Stimulated activated naive CD8-positive, alpha-beta T cell treated with anti-CD3 and anti-CD28 coated beads, Interleukin-15, Interleukin-2, amounts not matched to agents 100 U/mL and 50 U/mL, for 24 hours (primary cell): ENCODE measurements around the gene TMEM255B.
"Not testable (repeated sequence)": the region's sequence is repeated elsewhere in the genome, so short reads cannot be mapped to it uniquely, and the experiment has no call there.

Experiments used
- ATAC-seq: fragments of 150-1000 bp; cut with Tn5 transposase; one replicate; pipeline ENCODE4 v1.10.0; 2021
- DNase-seq: peaks from one replicate; pipeline ENCODE4 v3.0.0; 2021

Gene TMEM255B

DNA sequence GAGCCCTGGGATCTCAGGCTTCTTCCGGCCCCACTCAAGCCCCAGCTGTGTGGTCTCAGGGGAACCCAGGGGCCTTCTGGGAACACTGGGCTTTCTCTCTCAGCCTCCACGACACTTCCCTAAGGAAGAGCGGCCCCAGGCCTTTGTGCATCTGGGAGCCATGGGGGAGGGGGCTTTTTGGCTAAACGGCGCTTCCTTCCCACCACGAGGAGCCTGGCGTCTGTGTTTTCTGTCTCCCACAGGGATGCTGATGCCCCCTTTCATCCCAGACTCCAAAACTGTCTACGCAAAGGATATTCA, 24.2 kb upstream of the TMEM255B start:
- DNase-seq (no peak), ATAC-seq (no peak)

DNA sequence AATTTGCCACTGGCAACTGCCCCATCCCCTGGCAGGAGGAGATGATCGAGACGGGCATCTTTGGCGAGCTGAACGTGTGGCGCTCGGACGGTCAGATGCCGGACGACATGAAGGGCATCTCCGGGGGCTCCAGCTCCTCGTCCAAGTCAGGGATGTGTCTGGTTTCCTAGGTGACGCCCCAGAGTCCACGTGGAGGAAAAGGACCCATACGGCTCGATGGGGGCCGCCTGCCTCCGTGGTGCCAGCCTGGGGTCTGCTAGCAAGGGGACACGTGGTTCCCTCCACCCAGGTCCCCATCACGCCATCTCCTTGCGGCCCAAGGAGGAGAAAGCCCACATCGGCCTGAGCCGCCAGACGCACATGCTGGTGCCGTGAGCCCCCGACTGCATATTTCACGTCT, 23.8 kb upstream of the TMEM255B start:
- DNase-seq (no peak), ATAC-seq (no peak)

GRCh38 chr13:113735750-113736149, 23.3 kb upstream of the TMEM255B start:
- DNase-seq (no peak), ATAC-seq (no peak)

GRCh38 chr13:113736258-113736731, 22.7 kb upstream of the TMEM255B start:
- no peak for DNase-seq
- ATAC-seq: no peak

DNA sequence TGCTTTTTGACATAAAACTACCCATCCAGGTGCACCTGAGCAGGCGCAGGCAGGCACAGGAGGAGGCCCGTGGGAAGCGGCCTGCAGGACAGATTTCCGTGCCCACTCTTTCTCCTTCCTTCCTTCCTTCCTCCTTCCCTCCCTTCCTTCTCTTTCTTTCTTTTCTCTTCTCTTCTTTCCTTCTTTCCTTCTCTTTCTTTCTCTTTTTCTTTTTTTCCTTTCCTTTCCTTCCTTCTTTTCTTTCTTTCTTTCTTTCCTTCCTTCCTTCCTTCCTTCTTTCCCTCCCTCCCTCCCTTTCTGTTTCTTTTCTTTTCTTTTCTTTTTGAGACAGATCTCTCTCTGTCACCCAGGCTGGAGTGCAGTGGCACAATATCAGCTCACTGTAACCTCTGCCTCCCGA, 21.2 kb upstream of the TMEM255B start:
- ATAC-seq (no peak), DNase-seq (no peak)

- no peak for ATAC-seq
- no peak for DNase-seq
Observed at GRCh38 chr13:113739527-113740285, 19.3 kb upstream of the TMEM255B start.

- ATAC-seq: no peak
Observed at GRCh38 chr13:113740286-113740556, 18.8 kb upstream of the TMEM255B start.

GRCh38 chr13:113740661-113741060, 18.4 kb upstream of the TMEM255B start:
- DNase-seq (no peak), ATAC-seq (no peak)

More at GRCh38 chr13:113740286-113740556, 18.8 kb upstream of the TMEM255B start:
- no peak for DNase-seq

DNA sequence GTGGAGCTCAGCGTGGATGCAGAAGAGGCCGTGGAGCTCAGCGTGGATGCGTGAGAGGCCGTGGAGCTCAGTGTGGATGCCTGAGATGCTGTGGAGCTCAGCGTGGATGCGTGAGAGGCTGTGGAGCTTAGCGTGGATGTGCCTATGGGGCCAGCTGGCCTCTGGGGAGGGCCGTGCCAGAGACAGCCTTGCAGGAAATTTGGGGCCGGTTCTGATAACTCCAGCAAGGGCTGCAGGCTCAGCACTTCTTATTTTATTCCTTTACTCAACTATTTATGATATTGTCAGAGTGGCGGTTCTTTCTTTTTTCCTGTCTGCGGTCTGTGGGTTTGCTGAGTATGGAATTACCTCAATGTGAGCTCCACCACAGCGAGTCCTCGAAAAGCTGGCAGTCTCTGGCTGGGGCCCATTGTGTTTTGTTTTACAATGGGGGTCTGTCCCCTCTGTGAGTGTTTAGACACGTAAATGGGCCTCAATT, 17.8 kb upstream of the TMEM255B start:
- DNase-seq (no peak), ATAC-seq (no peak)

- ATAC-seq (peak; percentile 68), DNase-seq (peak; percentile 35)
Observed at GRCh38 chr13:113742000-113742441, 17.0 kb upstream of the TMEM255B start.

DNA sequence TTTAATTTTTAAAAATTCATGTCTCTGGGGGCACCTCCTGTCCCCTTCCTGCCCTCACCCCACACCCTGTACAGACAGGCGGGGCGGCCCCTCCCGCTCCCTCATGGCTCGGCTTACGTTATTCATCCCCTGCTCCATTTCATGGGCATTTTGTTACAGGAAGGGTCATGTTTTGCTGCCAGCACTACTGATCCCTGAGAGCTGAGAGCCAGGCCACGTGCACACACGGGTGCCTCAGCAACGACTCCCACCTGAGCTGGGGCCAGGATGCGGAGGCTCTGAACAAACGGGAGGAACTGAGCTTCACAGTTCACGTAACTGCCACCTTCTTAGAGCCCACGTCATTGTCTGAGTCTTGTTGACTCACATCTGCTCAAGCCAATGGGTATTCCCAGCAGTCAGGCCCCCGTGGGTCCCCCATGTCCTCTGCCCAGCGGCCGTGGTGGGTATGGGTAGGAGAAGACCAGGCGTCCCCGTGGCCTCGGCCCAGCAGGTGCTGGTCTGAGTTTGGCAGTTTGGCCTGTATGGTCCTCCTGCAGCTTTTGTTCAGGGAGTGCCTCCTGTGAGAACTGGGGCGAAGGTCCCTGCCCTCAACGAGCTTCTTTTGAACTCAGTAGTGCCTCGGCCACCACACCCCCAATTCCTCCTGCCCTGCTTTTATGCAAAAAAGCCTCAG, 16.4 kb upstream of the TMEM255B start:
- ATAC-seq: no peak

GRCh38 chr13:113743366-113744195, 15.4 kb upstream of the TMEM255B start:
- no peak for ATAC-seq

More for the DNA sequence above, 16.4 kb upstream of the TMEM255B start:
- DNase-seq: no peak

GRCh38 chr13:113744197-113745000, 14.6 kb upstream of the TMEM255B start:
- no peak for ATAC-seq

More at GRCh38 chr13:113743366-113744195, 15.4 kb upstream of the TMEM255B start:
- no peak for DNase-seq

GRCh38 chr13:113745059-113745458, 14.0 kb upstream of the TMEM255B start:
- DNase-seq (no peak), ATAC-seq (no peak)

More at GRCh38 chr13:113744197-113745000, 14.6 kb upstream of the TMEM255B start:
- DNase-seq: no peak

DNA sequence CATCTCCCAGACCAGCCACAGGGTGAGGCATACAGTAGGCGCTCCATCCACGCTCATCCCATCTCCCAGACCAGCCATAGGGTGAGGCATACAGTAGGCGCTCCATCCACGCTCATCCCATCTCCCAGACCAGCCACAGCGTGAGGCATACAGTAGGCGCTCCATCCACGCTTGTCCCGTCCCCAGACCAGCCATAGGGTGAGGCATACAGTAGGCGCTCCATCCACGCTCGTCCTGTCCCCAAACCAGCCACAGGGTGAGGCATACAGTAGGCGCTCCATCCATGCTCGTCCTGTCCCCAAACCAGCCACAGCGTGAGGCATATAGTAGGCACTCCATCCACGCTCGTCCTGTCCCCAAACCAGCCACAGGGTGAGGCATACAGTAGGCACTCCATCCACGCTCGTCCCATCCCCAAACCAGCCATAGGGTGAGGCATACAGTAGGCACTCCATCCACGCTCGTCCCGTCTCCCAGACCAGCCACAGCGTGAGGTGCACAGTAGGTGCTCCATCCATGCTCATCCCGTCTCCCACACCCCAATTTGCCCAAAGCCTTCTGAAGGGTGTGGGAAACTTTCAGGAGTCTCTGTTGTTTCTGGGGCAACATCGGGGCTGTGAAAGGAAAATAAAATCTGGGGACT, 13.4 kb upstream of the TMEM255B start:
- not testable (repeated sequence) for DNase-seq, ATAC-seq

- DNase-seq (no peak), ATAC-seq (no peak)
Observed at GRCh38 chr13:113746143-113746525, 12.9 kb upstream of the TMEM255B start.

- ATAC-seq (no peak), DNase-seq (no peak)
Observed at GRCh38 chr13:113746671-113747070, 12.4 kb upstream of the TMEM255B start.

- DNase-seq: no peak
- no peak for ATAC-seq
Observed at GRCh38 chr13:113747291-113747833, 11.7 kb upstream of the TMEM255B start.

- ATAC-seq (no peak), DNase-seq (no peak)
Observed at GRCh38 chr13:113748101-113748861, 10.7 kb upstream of the TMEM255B start.

DNA sequence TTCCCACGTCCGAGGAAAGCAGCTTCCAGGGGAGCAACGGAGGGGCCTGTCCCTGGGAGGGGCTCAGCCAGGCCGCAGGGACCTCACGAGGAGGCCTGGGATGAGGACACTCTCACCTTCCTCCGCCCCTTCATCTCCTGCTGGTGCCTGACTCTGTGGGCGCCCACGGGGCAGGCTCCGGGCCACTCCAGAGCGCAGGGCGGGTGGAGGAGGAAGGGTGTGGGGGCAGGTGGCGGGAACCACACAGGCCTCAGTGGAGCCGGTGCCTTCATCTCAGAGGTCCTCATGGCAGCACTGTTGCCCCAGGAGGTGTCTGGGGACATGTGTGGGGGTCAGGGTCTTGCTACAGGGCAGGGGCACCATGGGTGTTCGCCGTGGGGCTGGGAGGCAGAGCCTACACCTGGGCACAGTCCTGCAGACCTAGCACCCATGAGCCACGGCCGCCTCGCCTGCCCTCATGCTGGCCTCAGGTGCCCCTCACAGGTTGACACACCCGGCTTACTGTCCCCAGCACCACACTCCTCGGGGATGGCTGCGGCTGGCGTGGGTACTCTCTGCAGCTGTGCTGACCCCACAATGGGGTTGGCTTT, 10.1 kb upstream of the TMEM255B start:
- ATAC-seq: no peak
- no peak for DNase-seq
